GM18507 (cell line): ENCODE measurements around the gene HOXD12.

Experiments used
- DNase-seq: peaks from one replicate; pipeline ENCODE4 v3.0.0; 2011; ENCODE audit warnings: low read depth; ENCODE audit not compliant: insufficient read length; ENCODE audit errors: extremely low spot score
- FAIRE-seq: peaks from 2 replicates; lab custom pipeline; 2011; peaks lifted over from hg19 to GRCh38; lab: Jason Lieb, UNC

Gene HOXD12, protein sequence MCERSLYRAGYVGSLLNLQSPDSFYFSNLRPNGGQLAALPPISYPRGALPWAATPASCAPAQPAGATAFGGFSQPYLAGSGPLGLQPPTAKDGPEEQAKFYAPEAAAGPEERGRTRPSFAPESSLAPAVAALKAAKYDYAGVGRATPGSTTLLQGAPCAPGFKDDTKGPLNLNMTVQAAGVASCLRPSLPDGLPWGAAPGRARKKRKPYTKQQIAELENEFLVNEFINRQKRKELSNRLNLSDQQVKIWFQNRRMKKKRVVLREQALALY

GRCh38 chr2:176099728-176100546 is at the start of gene HOXD12:
TSS of gene HOXD12 (plus strand) at chr2:176099795. CDS start at chr2:176099802, 7 bp downstream.
- FAIRE-seq: no peak

GRCh38 chr2:176056406-176056805 is 43.2 kb upstream of the HOXD12 start:
- FAIRE-seq (no peak), DNase-seq (no peak)

More at GRCh38 chr2:176099728-176100546, at the start of gene HOXD12:
- DNase-seq: no peak

GRCh38 chr2:176063958-176064357 is 35.6 kb upstream of the HOXD12 start:
- DNase-seq (no peak), FAIRE-seq (no peak)

DNA sequence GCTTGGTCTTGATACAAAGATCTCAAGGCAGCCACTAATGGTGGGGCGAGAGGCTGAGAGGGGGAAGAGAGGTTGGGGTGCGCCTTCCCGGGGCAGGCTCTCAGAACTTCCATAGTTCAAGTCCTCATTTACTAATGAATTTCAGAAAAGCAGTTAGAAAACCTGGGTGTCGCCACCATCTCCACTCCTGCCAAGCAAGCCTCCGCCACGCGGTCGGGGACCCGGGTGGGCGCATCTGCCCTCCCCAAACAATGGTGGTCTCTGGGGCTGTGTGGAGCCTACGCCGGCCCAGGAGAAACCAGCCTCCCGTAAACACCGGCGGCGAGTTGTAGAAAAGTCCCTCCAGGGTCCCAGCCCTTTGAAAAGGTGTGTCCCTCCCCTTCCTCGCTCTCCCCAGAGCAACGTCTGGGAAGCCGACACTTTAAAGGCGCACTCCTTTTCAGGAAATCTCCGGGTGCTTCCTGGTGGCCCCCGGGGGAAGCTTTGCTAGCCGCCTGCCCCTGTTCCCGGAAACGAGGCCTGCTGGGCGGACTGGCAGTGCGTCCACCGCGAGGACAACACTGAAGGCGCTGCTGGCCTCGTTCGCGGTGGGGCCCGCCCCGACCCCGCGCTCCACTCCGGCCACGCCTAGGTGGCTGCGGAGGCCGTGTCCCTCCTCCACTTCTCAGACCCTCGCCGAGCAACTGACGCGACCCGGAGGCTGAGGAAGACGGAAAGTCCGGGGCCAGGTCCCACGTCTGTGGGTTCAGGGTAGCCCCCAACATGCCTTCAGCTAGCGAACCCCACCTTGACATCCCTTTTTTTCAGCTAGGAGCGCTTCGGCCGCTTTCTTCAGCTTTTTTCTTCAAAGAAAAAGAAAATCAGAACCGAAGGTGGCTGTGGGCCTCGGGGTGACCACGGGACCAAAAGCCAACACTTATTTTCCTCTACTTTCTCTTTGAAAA is 32.7 kb upstream of the HOXD12 start:
- FAIRE-seq (no peak), DNase-seq (no peak)

DNA sequence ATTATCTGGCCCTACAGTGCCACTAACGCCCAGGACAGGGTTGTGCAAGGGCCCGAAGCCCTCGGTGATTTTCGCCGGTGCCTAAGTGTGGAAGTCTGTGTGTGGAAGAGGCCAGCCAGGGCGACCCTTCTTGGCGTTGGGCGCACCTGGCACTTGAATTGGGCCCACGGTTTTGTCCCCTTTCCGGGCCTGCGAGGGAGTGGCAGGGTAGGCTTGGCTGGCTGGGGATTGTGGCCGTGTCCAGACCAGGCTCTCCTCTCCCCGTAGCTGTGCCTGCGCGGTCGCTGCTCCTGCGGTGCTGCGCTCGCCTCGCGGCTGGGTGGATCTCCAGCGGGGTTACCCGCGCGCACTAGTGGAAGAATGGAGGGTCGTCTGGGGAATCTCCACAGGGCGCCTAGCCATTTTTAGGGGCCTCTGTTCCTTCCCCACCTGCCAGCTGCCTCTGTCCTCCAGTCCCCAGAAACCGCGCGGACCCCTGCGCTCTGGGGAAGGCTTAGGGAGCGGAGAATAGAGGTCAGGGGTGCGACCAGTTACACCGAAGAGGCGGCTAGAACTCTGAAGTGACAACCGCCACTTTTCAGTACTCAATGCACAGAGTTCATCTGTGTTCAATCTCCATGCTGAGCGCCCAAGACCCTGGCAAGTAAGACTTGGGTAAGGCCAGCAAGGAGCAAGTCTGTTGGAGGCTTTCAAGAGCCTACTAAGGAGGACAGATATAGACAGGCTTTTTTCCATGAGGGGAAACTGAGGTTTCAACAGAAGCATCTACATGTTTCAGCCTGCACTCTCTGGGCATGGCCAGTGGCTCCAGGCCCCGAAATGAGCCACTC is 31.8 kb upstream of the HOXD12 start:
- FAIRE-seq: no peak
- DNase-seq: no peak

DNA sequence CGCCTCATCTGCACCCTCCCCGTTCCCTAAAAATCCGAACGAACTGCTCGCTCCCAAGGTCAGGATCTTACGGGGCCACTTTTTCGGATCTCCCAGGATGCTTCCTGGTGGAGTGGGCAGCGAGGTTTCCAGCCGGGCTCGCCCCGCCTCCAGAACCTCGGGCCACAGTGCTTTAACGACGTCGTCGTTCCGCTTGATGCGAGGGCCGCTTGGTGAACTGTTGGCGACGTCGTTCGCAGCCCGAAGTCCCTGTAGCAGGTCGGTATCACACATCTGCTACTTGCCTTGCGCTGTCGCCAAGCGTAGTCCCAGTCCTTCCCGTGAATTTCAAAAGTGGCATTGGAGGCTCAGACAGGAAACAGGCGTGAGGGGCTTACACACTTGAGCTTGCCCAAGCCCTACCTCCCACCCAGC is 31.2 kb upstream of the HOXD12 start:
- FAIRE-seq: no peak
- DNase-seq: no peak

GRCh38 chr2:176071330-176072291 is 28.0 kb upstream of the HOXD12 start:
- FAIRE-seq (no peak), DNase-seq (no peak)

GRCh38 chr2:176072292-176072669 is 27.3 kb upstream of the HOXD12 start:
- no peak for DNase-seq
- FAIRE-seq: no peak

GRCh38 chr2:176072951-176073904 is 26.4 kb upstream of the HOXD12 start:
- FAIRE-seq (no peak), DNase-seq (no peak)

- DNase-seq (no peak), FAIRE-seq (no peak)
Measured at GRCh38 chr2:176074919-176075425, 24.6 kb upstream of the HOXD12 start.

DNA sequence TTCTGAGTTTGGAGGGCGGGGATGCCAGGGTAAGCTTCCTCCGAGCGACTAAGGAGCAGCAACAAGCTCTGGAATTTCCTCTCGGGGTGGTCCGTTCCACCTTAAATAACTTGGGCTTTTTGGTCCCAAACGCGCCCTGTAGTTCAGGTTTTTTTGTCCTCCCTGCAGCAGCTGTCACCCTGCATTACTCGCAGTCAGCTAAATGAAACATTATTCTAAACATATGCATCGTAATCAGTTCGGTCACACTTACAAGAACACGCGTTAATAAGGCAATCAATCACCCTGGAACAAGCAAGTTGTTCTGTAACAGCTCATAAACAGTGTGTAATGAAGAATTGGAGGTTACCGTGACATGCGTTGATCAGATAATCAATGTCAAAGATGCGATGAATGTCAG is 24.1 kb upstream of the HOXD12 start:
- FAIRE-seq (no peak), DNase-seq (no peak)

GRCh38 chr2:176076063-176076462 is 23.5 kb upstream of the HOXD12 start:
- no peak for DNase-seq
- FAIRE-seq: no peak

DNA sequence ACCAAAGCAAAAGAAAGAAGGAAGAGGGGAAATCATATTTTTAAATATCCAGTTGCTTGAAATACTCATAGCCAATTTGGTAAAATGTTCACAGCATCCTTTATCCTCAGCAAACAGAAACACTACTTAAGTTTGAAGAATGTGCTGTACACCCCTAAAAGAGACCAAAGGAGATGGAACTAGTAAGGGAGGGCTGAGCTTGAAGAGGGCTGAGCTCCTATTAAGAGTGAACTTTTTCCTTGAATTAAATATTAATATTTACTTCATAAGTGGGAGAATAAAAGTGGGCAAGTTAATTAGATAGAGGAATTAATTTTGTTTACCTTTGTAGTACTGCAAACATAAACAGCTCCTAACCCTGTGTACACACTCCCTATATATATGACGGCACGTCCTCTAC is 22.8 kb upstream of the HOXD12 start:
- FAIRE-seq (no peak), DNase-seq (no peak)

DNA sequence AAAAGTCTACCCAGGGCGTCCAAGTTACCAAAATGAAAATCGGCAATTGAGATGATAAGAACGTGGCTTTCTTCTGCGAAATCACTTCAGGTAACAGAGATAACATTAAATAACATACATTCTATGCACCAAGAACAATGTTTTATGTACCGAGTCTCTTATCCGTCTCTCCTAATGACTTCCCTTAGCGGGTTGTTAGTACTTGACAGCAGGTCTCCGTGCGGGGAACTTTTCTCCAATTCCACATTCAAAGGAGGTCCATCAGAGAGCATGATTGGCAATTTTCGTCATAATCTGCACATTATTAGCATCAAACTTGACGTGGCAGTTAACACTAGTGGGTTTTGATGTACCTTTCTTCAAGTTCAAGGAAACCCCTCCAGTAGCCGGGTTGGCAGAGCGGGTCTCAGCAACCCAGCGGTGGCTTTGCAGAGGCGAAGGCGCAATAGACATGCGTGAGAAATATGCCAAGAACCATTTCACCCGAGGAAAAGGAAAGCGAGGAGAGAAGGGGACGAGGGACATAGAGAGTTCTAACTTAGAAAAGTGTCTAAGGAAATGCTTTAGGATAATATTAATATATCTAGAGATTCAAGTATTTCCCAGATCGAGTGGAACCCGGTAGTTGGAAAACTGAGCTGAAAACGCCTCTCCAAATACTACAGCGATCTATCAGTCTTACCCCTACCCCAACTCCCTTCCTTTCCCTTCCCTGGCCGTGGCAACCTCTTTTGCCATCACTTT is 20.9 kb upstream of the HOXD12 start:
- DNase-seq (no peak), FAIRE-seq (no peak)

- FAIRE-seq (no peak), DNase-seq (no peak)
Measured at GRCh38 chr2:176079285-176079830, 20.2 kb upstream of the HOXD12 start.
